Measurements from ENCODE around the gene PRRT4. TPM values are rescaled to one million over a fixed set of nuclear protein-coding genes. Genes with fewer than 3 reads are reported as not detected.

Gene PRRT4
- total RNA-seq, 1 donor from 2014 or later = 0.21 TPM

DNA sequence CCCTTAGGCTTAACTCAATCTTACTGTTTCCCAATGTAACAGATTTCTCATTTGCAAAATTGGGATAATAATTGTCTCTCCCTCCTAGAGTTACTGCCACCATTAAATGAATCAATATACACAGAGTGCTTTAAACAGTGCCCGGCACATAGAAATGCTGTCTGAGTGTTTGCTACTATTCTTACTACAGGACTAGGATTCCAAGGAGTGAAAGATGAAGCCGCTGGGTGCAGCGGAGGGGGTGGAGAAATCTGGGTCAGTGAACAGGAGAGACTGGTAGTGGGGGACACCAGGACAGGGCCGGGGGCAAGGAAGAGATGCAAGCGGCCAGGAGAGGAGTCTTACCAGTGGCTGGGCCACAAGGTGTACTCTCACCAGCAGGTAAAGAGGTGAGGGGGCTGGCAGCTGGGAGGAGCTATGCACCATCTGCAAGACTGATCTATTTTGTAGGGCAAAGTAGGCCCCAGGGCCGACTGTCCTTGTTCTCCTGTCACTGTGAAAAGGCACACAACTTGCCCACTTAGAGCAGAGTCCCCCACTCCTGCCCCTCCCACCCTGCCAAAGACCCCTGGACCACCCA lies 18.5 kb upstream of the PRRT4 start:
- intact Hi-C loops (cut with micrococcal nuclease) = no loop called here
- Mint-ChIP-seq H3K27me3 (ENCODE audit: insufficient read depth) (peaks cover 9% of the 10 kb centered on the region), H3K9me3 (no peaks in the 10 kb centered on the region), H3K4me1 (ENCODE audit: low read depth) (no peaks in the 10 kb centered on the region), H3K4me3 (no peak overlapping the region), H3K27ac (no peak overlapping the region), H3K36me3 (ENCODE audit: low read depth) (no peaks in the 10 kb centered on the region)
- no peak for DNase-seq (ENCODE audit: low spot score)

DNA sequence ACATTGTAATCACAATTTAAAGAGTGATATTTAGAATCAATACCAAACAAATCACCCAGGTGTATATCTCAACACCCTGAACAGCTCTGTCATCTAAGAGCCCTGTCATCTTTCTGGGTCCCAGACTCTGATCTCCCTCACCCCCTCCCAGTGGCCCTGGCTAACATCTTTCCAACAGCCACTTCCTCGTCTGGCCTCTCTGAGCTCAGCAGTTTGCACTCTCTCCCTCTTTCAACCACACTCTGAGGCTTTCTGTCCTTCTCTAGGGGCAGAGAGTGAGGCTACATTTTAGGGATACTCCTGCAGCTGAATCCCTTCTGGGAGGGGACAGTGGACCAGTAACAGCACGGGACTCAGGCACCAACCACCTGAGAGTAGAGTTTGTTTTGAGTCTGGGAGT lies 17.1 kb upstream of the PRRT4 start:
- Mint-ChIP-seq H3K4me3 (no peak overlapping the region), H3K9me3 (no peaks in the 10 kb centered on the region), H3K36me3 (ENCODE audit: low read depth) (no peaks in the 10 kb centered on the region), H3K4me1 (ENCODE audit: low read depth) (no peaks in the 10 kb centered on the region), H3K27me3 (ENCODE audit: insufficient read depth) (peaks cover 9% of the 10 kb centered on the region), H3K27ac (no peak overlapping the region)
- DNase-seq (ENCODE audit: low spot score) = no peak
- intact Hi-C loops (cut with micrococcal nuclease) = no loop called here

DNA sequence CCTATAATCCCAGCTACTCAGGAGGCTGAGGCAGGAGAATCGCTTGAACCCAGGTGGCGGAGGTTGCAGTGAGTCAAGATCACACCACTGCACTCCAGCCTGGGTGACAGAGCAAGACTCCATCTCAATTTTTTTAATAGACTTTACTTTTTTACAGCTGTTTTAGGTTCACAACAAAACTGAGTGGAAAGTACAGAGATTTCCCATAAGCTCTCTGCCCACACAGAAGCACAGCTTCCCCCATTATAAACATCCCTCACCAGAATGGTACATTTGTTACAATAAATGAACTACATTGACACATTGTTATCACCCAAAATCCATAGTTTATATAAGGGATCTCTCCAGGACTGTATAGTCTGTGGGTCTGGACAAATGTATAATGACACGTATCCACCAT lies 14.6 kb upstream of the PRRT4 start:
- H3K27me3 Mint-ChIP-seq (ENCODE audit: insufficient read depth) = peaks cover 19% of the 10 kb centered on the region
- no peak overlapping the region for H3K4me3 Mint-ChIP-seq
- no peaks in the 10 kb centered on the region for H3K9me3 Mint-ChIP-seq
- no peak overlapping the region for H3K27ac Mint-ChIP-seq
- no peaks in the 10 kb centered on the region for H3K4me1 Mint-ChIP-seq (ENCODE audit: low read depth)
- DNase-seq (ENCODE audit: low spot score) = no peak
- no peaks in the 10 kb centered on the region for H3K36me3 Mint-ChIP-seq (ENCODE audit: low read depth)
- intact Hi-C loops (cut with micrococcal nuclease) = no loop called here

DNA sequence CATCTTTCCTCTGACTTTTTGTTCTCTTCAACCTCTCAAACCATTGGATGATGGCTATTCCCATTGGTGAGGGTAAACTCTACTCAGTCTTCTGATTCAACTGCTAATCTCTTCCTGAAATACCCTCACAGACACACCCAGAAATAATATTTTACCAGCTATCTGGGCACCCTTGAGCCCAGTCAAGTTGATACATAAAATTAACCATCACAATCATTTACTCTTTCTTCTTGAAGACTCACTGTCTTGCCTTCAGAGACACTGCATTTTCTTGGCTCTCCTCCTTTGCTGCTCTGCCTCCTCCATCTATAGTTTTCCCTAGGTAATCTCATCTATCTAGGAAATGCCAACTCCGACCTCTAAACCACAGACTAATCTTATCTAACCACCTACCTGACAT lies 12.6 kb upstream of the PRRT4 start:
- H3K4me3 Mint-ChIP-seq = no peak overlapping the region
- DNase-seq (ENCODE audit: low spot score) = no peak
- intact Hi-C loops (cut with micrococcal nuclease) = no loop called here
- no peaks in the 10 kb centered on the region for H3K36me3 Mint-ChIP-seq (ENCODE audit: low read depth)
- no peaks in the 10 kb centered on the region for H3K4me1 Mint-ChIP-seq (ENCODE audit: low read depth)
- H3K9me3 Mint-ChIP-seq = no peaks in the 10 kb centered on the region
- no peak overlapping the region for H3K27ac Mint-ChIP-seq
- peaks cover 27% of the 10 kb centered on the region for H3K27me3 Mint-ChIP-seq (ENCODE audit: insufficient read depth)

DNA sequence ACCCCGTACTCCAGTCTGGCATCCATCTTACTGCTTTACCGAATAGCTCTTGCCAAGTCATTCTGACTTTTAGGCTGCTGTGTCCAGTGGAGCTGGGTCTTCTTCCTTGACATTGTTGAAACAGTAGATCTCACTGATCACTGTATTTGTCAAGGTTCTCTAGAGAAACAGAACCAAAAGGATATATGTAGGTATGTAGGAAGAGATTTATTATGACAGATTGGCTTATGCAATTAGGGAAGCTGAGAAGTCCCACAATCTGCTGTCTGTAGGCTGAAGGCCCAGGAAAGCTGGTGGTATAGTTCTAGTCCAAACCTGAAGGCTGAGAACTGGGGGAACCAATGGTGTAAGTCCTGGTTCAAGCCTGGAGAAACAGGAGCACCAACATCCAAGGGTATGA lies 12.1 kb upstream of the PRRT4 start:
- intact Hi-C loops (cut with micrococcal nuclease) = no loop called here
- no peak overlapping the region for H3K4me3 Mint-ChIP-seq
- H3K9me3 Mint-ChIP-seq = no peaks in the 10 kb centered on the region
- DNase-seq (ENCODE audit: low spot score) = no peak
- H3K4me1 Mint-ChIP-seq (ENCODE audit: low read depth) = no peaks in the 10 kb centered on the region
- H3K27ac Mint-ChIP-seq = no peak overlapping the region
- no peaks in the 10 kb centered on the region for H3K36me3 Mint-ChIP-seq (ENCODE audit: low read depth)
- H3K27me3 Mint-ChIP-seq (ENCODE audit: insufficient read depth) = peaks cover 26% of the 10 kb centered on the region

DNA sequence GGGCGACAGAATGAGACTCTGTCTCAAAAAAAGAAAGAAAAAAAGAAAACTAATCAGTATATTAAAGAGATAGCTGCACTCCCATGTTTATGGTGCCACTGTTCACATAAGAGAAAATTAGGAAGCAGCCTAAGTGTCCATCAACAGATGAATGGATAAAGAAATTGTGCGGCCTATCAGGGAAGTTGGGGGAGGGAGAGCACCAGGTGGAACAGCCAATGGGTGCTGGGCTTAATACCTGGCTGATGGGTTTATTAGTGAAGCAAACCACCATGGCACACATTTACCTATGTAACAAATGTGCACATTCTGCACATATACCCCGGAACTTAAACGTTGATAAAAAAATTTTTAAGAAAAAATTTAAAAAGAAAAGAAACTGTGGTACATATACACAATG lies 9.0 kb upstream of the PRRT4 start:
- Mint-ChIP-seq H3K36me3 (ENCODE audit: low read depth) (no peaks in the 10 kb centered on the region), H3K9me3 (no peaks in the 10 kb centered on the region), H3K27me3 (ENCODE audit: insufficient read depth) (peaks cover 30% of the 10 kb centered on the region), H3K4me1 (ENCODE audit: low read depth) (no peaks in the 10 kb centered on the region), H3K4me3 (no peak overlapping the region), H3K27ac (no peak overlapping the region)
- intact Hi-C loops (cut with micrococcal nuclease) = no loop called here
- no peak for DNase-seq (ENCODE audit: low spot score)

DNA sequence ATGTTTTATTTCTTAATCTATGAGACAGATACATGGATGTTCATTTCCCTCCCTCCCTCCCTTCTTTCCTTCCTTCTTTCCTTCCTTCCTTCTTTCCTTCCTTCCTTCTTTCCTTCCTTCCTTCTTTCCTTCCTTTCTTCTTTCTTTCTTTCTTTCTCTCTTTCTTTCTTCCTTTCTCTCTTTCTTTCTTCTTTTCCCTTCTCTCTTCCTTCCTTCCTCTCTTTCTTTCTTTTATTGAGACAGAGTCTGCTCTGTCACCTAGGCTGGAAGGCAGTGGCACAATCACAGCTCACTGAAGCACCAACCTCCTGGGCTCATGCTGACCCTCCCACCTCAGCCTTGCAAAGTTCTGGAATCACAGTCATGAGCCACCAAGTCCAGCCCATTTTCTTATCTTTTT lies 5.5 kb upstream of the PRRT4 start:
- DNase-seq (ENCODE audit: low spot score) = no peak
- no peak overlapping the region for H3K27ac Mint-ChIP-seq
- intact Hi-C loops (cut with micrococcal nuclease) = no loop called here
- peaks cover 60% of the 10 kb centered on the region for H3K27me3 Mint-ChIP-seq (ENCODE audit: insufficient read depth)
- no peaks in the 10 kb centered on the region for H3K36me3 Mint-ChIP-seq (ENCODE audit: low read depth)
- H3K4me1 Mint-ChIP-seq (ENCODE audit: low read depth) = peaks cover 12% of the 10 kb centered on the region
- no peaks in the 10 kb centered on the region for H3K9me3 Mint-ChIP-seq
- no peak overlapping the region for H3K4me3 Mint-ChIP-seq

DNA sequence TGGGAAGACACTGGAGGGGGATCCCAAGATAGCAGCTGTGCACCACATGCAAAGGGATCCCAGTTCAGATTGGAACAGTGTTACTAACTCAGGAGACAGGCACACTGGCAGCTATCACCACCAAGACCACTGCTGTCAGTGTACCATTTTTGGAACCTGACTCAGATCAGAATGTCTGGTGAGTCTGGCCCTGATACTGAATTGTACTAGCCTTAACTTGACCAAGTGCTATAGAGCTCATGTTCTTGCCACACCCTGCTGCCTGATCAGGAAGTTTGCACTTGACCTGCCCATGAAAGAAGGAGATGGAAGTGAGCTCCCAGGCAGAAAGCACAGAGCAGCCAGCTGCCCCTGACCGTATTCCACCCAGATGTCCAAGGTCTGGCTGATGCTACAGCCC lies 4.8 kb upstream of the PRRT4 start:
- Mint-ChIP-seq H3K27ac (no peak overlapping the region), H3K4me3 (no peak overlapping the region), H3K9me3 (no peaks in the 10 kb centered on the region), H3K27me3 (ENCODE audit: insufficient read depth) (peaks cover 62% of the 10 kb centered on the region), H3K36me3 (ENCODE audit: low read depth) (no peaks in the 10 kb centered on the region), H3K4me1 (ENCODE audit: low read depth) (peaks cover 15% of the 10 kb centered on the region)
- DNase-seq (ENCODE audit: low spot score) = no peak
- intact Hi-C loops (cut with micrococcal nuclease) = no loop called here

DNA sequence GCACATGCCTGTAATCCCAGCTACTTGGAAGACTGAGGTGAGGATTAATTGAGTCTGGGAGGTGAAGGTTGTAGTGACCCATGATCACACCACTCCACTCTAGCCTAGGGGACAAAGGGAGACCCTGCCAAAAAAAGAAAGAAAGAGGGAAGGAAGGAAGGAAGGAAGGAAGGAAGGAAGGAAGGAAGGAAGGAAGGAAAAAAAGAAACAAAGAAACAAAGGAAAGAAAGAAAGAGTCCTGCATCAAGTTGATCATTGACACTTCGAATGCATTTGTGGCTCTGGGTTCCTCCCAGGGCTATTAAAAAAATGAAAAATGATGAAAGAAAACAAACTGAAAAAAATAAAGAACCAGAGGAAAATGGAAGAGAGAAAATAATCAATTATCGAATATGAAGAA lies 3.9 kb upstream of the PRRT4 start:
- Mint-ChIP-seq H3K36me3 (ENCODE audit: low read depth) (no peaks in the 10 kb centered on the region), H3K27ac (no peak overlapping the region), H3K4me3 (no peak overlapping the region), H3K4me1 (ENCODE audit: low read depth) (peaks cover 21% of the 10 kb centered on the region), H3K9me3 (no peaks in the 10 kb centered on the region), H3K27me3 (ENCODE audit: insufficient read depth) (peaks cover 62% of the 10 kb centered on the region)
- intact Hi-C loops (cut with micrococcal nuclease) = no loop called here
- DNase-seq (ENCODE audit: low spot score) = no peak

DNA sequence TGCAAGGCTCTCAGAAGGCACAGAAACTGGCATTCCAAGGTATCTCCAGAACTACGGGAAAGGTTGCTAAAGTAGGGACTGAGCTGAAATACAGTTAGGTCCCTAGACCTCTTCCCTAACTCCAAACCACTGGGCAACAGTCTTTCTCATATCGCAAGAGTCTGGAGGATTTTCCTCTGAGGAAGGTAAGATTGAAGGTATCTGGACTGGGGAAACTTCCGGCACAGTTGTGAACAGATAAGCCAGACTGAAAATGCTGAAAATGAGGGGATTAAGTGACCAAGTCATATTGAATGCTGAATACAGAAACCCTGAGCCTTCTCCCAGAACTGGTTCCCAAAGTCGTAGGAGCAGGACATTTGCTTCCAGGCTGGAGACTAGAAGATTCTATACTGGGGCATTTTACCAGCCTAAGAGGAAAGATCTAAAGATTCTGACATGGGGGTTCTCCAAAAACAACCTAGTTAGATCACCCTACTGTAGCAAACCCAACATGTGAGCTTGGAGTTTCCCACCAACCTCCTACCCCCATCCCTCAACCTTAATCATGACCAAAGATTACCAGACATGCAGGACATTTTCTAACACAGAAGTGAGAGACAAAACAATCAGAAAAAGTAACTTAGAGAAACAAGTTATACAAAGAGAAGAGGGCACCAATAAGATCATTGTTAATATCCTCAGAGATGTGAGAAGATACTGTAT lies 2.8 kb upstream of the PRRT4 start:
- Mint-ChIP-seq H3K36me3 (ENCODE audit: low read depth) (no peaks in the 10 kb centered on the region), H3K9me3 (no peaks in the 10 kb centered on the region), H3K27ac (no peak overlapping the region), H3K4me1 (ENCODE audit: low read depth) (peaks cover 21% of the 10 kb centered on the region), H3K4me3 (no peak overlapping the region), H3K27me3 (ENCODE audit: insufficient read depth) (peaks cover 65% of the 10 kb centered on the region)
- intact Hi-C loops (cut with micrococcal nuclease) = no loop called here
- DNase-seq (ENCODE audit: low spot score) = no peak

DNA sequence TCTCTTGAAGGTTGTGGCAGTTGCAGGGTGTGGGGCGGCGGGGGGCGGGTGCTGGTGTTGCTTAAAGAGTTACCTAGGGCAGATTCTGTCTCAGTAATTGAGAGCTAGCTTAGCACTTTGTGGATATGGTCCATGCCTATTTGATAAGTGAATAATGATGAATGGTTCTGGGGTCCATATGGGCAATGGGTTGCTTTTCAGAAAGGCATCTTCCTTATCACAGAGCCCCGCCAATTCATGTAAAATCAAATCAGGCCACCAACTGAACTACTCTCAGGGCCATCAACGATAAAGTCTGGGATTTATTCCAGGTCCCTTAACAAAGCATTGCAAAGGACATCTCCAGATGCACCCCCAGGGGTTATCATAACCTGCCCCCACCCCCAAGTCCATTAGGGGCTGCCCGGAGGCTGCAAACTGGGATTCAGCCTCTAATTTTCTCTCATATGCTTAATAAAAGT lies 1.8 kb upstream of the PRRT4 start:
- Mint-ChIP-seq H3K4me1 (ENCODE audit: low read depth) (peaks cover 21% of the 10 kb centered on the region), H3K27me3 (ENCODE audit: insufficient read depth) (peaks cover 69% of the 10 kb centered on the region), H3K36me3 (ENCODE audit: low read depth) (no peaks in the 10 kb centered on the region), H3K9me3 (no peaks in the 10 kb centered on the region), H3K27ac (no peak overlapping the region), H3K4me3 (no peak overlapping the region)
- intact Hi-C loops (cut with micrococcal nuclease) = loop anchor here (2.0 kb wide), 2 partner anchors 20 to 24 kb away; partner anchors contain the start of gene RBM28
- DNase-seq (ENCODE audit: low spot score) = no peak

DNA sequence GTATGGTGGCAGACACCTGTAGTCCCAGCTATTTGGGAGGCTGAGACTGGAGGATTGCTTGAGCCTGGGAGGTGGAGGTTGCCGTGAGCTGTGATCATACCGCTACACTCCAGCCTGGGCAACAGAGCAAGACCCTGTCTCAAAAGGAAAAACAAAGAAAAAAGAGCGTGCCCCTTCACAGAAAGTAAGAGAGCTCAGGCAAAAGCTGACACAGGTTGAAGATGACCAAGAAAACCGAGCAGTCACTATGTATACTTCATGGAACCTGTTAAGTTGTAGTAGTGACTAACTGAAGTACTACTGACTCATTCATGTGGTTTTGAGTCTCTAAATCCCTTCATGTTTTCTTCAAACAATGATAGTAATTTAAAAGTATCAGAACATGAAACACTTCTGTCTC lies 1.2 kb upstream of the PRRT4 start:
- peak overlapping the region; percentile 37 for H3K4me3 Mint-ChIP-seq
- H3K27ac Mint-ChIP-seq = no peak overlapping the region
- no peak for DNase-seq (ENCODE audit: low spot score)
- peaks cover 21% of the 10 kb centered on the region for H3K4me1 Mint-ChIP-seq (ENCODE audit: low read depth)
- H3K27me3 Mint-ChIP-seq (ENCODE audit: insufficient read depth) = peaks cover 74% of the 10 kb centered on the region
- H3K36me3 Mint-ChIP-seq (ENCODE audit: low read depth) = no peaks in the 10 kb centered on the region
- intact Hi-C loops (cut with micrococcal nuclease) = loop anchor here (2.0 kb wide), 2 partner anchors 20 to 24 kb away; partner anchors contain the start of gene RBM28
- H3K9me3 Mint-ChIP-seq = no peaks in the 10 kb centered on the region

DNA sequence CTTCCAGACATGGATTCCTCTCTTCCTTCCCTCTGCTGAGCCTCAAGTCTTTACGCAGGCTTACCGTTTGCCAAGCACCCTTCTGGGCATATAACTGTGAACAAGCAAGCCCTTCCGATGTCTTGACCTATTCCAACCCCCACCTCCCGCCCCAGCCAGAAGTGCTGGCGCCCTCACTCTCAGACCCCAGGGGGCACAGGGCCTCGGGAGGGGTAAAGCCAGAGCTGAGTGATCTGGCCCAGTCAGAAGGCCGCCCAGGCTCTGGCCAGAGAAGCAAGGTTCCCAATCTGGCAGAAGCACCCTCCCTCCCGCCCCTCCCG lies 1.2 kb downstream of the PRRT4 start:
- no peak overlapping the region for H3K27ac Mint-ChIP-seq
- intact Hi-C loops (cut with micrococcal nuclease) = no loop called here
- no peaks in the 10 kb centered on the region for H3K9me3 Mint-ChIP-seq
- DNase-seq (ENCODE audit: low spot score) = no peak
- H3K36me3 Mint-ChIP-seq (ENCODE audit: low read depth) = no peaks in the 10 kb centered on the region
- H3K4me1 Mint-ChIP-seq (ENCODE audit: low read depth) = peaks cover 21% of the 10 kb centered on the region
- H3K27me3 Mint-ChIP-seq (ENCODE audit: insufficient read depth) = peaks cover 72% of the 10 kb centered on the region
- no peak overlapping the region for H3K4me3 Mint-ChIP-seq

DNA sequence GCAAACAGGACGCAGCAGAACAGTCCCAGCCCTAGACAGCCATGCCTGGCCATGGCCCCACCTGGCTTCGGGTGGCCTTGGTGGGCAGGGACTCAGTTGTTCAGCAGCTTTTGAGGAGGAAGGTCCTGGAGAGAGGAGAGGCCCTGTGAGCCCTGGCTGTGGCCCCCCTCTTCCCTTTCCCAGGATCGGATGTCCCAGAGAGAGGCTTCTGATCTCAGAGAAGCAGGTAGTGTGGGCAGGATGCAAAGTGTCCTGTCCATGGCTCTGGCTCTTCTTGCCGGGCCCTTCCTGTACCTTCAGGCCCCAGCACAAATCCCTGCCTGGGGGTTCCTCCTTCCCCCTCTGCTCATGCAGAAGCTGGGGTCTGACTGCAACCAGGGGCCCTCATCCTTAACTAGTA lies 1.6 kb downstream of the PRRT4 start:
- Mint-ChIP-seq H3K27me3 (ENCODE audit: insufficient read depth) (peaks cover 69% of the 10 kb centered on the region), H3K9me3 (no peaks in the 10 kb centered on the region), H3K36me3 (ENCODE audit: low read depth) (no peaks in the 10 kb centered on the region), H3K4me3 (no peak overlapping the region), H3K4me1 (ENCODE audit: low read depth) (peaks cover 21% of the 10 kb centered on the region), H3K27ac (no peak overlapping the region)
- no peak for DNase-seq (ENCODE audit: low spot score)
- intact Hi-C loops (cut with micrococcal nuclease) = no loop called here
